ENCODE data around the gene IMMP2L.

IMMP2L gene

GRCh38 chr7:111159426-111159825, 402.9 kb downstream of the IMMP2L start:
- no peak for DNase-seq (ENCODE audit: low spot score)

GRCh38 chr7:111150709-111151108, 411.6 kb downstream of the IMMP2L start:
- DNase-seq (ENCODE audit: low spot score): no peak

- DNase-seq (ENCODE audit: low spot score): no peak
Measured at GRCh38 chr7:111147708-111148533, 414.4 kb downstream of the IMMP2L start.

- no peak for DNase-seq (ENCODE audit: low spot score)
Measured at GRCh38 chr7:111146136-111146535, 416.2 kb downstream of the IMMP2L start.

GRCh38 chr7:111145472-111145871, 416.8 kb downstream of the IMMP2L start:
- no peak for DNase-seq (ENCODE audit: low spot score)

GRCh38 chr7:111140091-111140865, 422.0 kb downstream of the IMMP2L start:
- no peak for DNase-seq (ENCODE audit: low spot score)

- DNase-seq (ENCODE audit: low spot score): no peak
Measured at GRCh38 chr7:111138586-111138985, 423.7 kb downstream of the IMMP2L start.

- DNase-seq (ENCODE audit: low spot score): no peak
Measured at GRCh38 chr7:111138193-111138569, 424.1 kb downstream of the IMMP2L start.

- no peak for DNase-seq (ENCODE audit: low spot score)
Measured at GRCh38 chr7:111137296-111138192, 424.7 kb downstream of the IMMP2L start.

GRCh38 chr7:111132833-111133232, 429.5 kb downstream of the IMMP2L start:
- no peak for DNase-seq (ENCODE audit: low spot score)

GRCh38 chr7:111129435-111129834, 432.9 kb downstream of the IMMP2L start:
- no peak for DNase-seq (ENCODE audit: low spot score)

- DNase-seq (ENCODE audit: low spot score): no peak
Measured at GRCh38 chr7:111126987-111127386, 435.3 kb downstream of the IMMP2L start.

GRCh38 chr7:111115966-111116365, 446.3 kb downstream of the IMMP2L start:
- no peak for DNase-seq (ENCODE audit: low spot score)

GRCh38 chr7:111113263-111114017, 448.9 kb downstream of the IMMP2L start:
- no peak for DNase-seq (ENCODE audit: low spot score)

GRCh38 chr7:111112439-111112838, 449.9 kb downstream of the IMMP2L start:
- DNase-seq (ENCODE audit: low spot score): no peak

GRCh38 chr7:111108496-111108895, 453.8 kb downstream of the IMMP2L start:
- DNase-seq (ENCODE audit: low spot score): no peak

GRCh38 chr7:111108000-111108399, 454.3 kb downstream of the IMMP2L start:
- DNase-seq (ENCODE audit: low spot score): no peak

GRCh38 chr7:111107579-111107978, 454.7 kb downstream of the IMMP2L start:
- DNase-seq (ENCODE audit: low spot score): no peak

GRCh38 chr7:111105269-111105668, 457.0 kb downstream of the IMMP2L start:
- no peak for DNase-seq (ENCODE audit: low spot score)

- DNase-seq (ENCODE audit: low spot score): no peak
Measured at GRCh38 chr7:111104710-111105109, 457.6 kb downstream of the IMMP2L start.

- DNase-seq (ENCODE audit: low spot score): no peak
Measured at GRCh38 chr7:111103678-111104274, 458.5 kb downstream of the IMMP2L start.
